HCT116 (cell line): Measurements from ENCODE around the gene ONECUT3. TPM values are rescaled to one million over a fixed set of nuclear protein-coding genes. Genes with fewer than 3 reads are reported as not detected.

ENCODE experiments used
- ATAC-seq: fragments of 200-7000 bp; cut with Tn5 transposase; 2 replicates; pipeline ENCODE4 v1.9.1; 2020; ENCODE audit warnings: mild to moderate bottlenecking, moderate library complexity
- BruUV-seq: library from RNA; stranded (reverse); fragments of 400-500 nt; replicated peaks from 2 replicates; lab custom pipeline; 2021; lab: Mats Ljungman, UMichigan
- CTCF ChIA-PET: fragments of 300-600 bp; sonication (Branson Sonifier 250); formaldehyde crosslinking; loops from one replicate; lab custom pipeline; 2021; ENCODE audit warnings: antibody characterized with exemption; lab: Charles Lee
- POLR2A ChIA-PET: fragments of 300-600, 350-600 bp; sonication (Branson Sonifier 250); formaldehyde crosslinking; loops from one replicate; lab custom pipeline; 2021; ENCODE audit warnings: antibody characterized with exemption; lab: Charles Lee
- RAD21 ChIA-PET, 2 experiments: fragments of 300-600 bp; sonication (Branson Sonifier 250); formaldehyde crosslinking; loops; one replicate each; lab custom pipeline; 2023; ENCODE audit warnings: low total read pairs in 2 of 2; ENCODE audit not compliant: uncharacterized antibody in 2 of 2, unreplicated experiment in 2 of 2, low non-redundant PET in 1 of 2; lab: Charles Lee
- DNase-seq: peaks from one replicate; pipeline ENCODE4 v3.0.0-alpha.2; 2010; ENCODE audit warnings: low read depth, low spot score
- H2AFZ ChIP-seq: fragments of 200-600 bp; shearing (Covaris generic), sonication (generic); 2 replicates; pipeline ENCODE4 v1.6.1; 2017; ENCODE audit warnings: low read depth, mixed run types, mixed read lengths, antibody characterized with exemption, low read length; ENCODE audit not compliant: poor library complexity, severe bottlenecking
- H3K27ac ChIP-seq: 2 replicates; pipeline ENCODE4 v1.5.1; 2012; ENCODE audit warnings: low read depth, low read length
- H3K27me3 ChIP-seq: fragments of 200-600 bp; sonication (generic); 2 replicates; pipeline ENCODE4 v1.6.1; 2016; ENCODE audit warnings: mixed run types, low read length, mixed read lengths; ENCODE audit not compliant: insufficient read depth
- H3K36me3 ChIP-seq, 2 experiments: fragments of 200-500 bp in 1 of 2; fragments of 200-600 bp in 1 of 2; sonication (Bioruptor generic) in 1 of 2; sonication (generic) in 1 of 2; 2 replicates each; pipeline versions ENCODE4 v1.5.1 to v1.6.1; 2014 to 2016; ENCODE audit warnings: low read length in 2 of 2, inconsistent platforms in 1 of 2, mixed read lengths in 1 of 2, mixed run types in 1 of 2; ENCODE audit not compliant: insufficient read depth in 2 of 2, control insufficient read depth in 1 of 2
- H3K4me1 ChIP-seq, 2 experiments: fragments of 200-600 bp in 1 of 2; sonication (generic) in 1 of 2; 2 replicates each; pipeline versions ENCODE4 v1.5.1 to v1.6.1; 2012 to 2017; ENCODE audit warnings: low read length in 2 of 2, inconsistent platforms in 1 of 2, mild to moderate bottlenecking in 1 of 2, mixed read lengths in 1 of 2, mixed run types in 1 of 2, moderate library complexity in 1 of 2; ENCODE audit not compliant: insufficient read depth in 2 of 2, control insufficient read depth in 1 of 2
- H3K4me2 ChIP-seq: fragments of 200-600 bp; sonication (generic); 2 replicates; pipeline ENCODE4 v1.6.1; 2017; ENCODE audit warnings: mixed run types, low read length, mixed read lengths
- H3K4me3 ChIP-seq, 2 experiments: fragments of 200-600 bp in 1 of 2; sonication (generic) in 1 of 2; replicated peaks in 1 of 2; 2 replicates each; pipeline ENCODE4 v1.5.1; 2011 to 2016; ENCODE audit warnings: low read length in 2 of 2, control low read depth in 1 of 2, low read depth in 1 of 2, mild to moderate bottlenecking in 1 of 2, mixed read lengths in 1 of 2, mixed run types in 1 of 2
- H3K79me2 ChIP-seq: fragments of 200-600 bp; sonication (generic); 2 replicates; pipeline ENCODE4 v1.6.1; 2017; ENCODE audit warnings: mild to moderate bottlenecking, mixed run types, low read length, moderate library complexity, mixed read lengths; ENCODE audit not compliant: insufficient read depth
- H3K9ac ChIP-seq: fragments of 200-600 bp; sonication (generic); 2 replicates; pipeline ENCODE4 v1.6.1; 2016; ENCODE audit warnings: low read length, mixed read lengths
- H3K9me2 ChIP-seq: fragments of 200-600 bp; sonication (generic), shearing (Covaris generic); 2 replicates; pipeline ENCODE4 v1.6.1; 2017; ENCODE audit warnings: mixed run types, mild to moderate bottlenecking, moderate library complexity; ENCODE audit not compliant: insufficient read depth
- H3K9me3 ChIP-seq, 2 experiments: fragments of 200-500 bp in 1 of 2; fragments of 200-600 bp in 1 of 2; sonication (Bioruptor generic) in 1 of 2; sonication (generic) in 1 of 2; 2 replicates each; pipeline ENCODE4 v1.6.1; 2014 to 2017; ENCODE audit warnings: low read length in 2 of 2, mixed read lengths in 2 of 2, inconsistent platforms in 1 of 2, low read depth in 1 of 2, mild to moderate bottlenecking in 1 of 2, mixed run types in 1 of 2, moderate library complexity in 1 of 2; ENCODE audit not compliant: control insufficient read depth in 1 of 2, insufficient read depth in 1 of 2
- H4K20me1 ChIP-seq: fragments of 200-600 bp; sonication (generic), shearing (Covaris generic); 2 replicates; pipeline ENCODE4 v1.6.1; 2017; ENCODE audit warnings: mixed run types, mild to moderate bottlenecking, moderate library complexity; ENCODE audit not compliant: insufficient read depth
- ELF1 ChIP-seq: IDR thresholded peaks from 2 replicates; pipeline ENCODE4 v1.6.1; 2012; ENCODE audit warnings: low read depth, borderline replicate concordance
- SIN3A ChIP-seq: IDR thresholded peaks from 2 replicates; pipeline ENCODE4 v1.6.1; 2012; ENCODE audit warnings: low read depth
- SRF ChIP-seq: IDR thresholded peaks from 2 replicates; pipeline ENCODE4 v1.6.1; 2012; ENCODE audit warnings: low read depth
- YY1 ChIP-seq: IDR thresholded peaks from 2 replicates; pipeline ENCODE4 v1.6.1; 2011; ENCODE audit warnings: low read length, low read depth, moderate library complexity, mild to moderate bottlenecking; ENCODE audit not compliant: insufficient replicate concordance; ENCODE audit errors: extremely low read depth
- intact Hi-C: fragments of 100-400 bp; cut with micrococcal nuclease; formaldehyde crosslinking; loops from 2 replicates; pipeline ENCODE4 v1.10.0; 2022
- total RNA-seq: library from RNA; stranded (reverse); gene quantifications from one replicate; pipeline ENCODE4 v1.2.1, GENCODE V29; 2021; ENCODE audit not compliant: unreplicated experiment
- TF ChIP-seq, protein P1 (sequence below): IDR thresholded peaks from 2 replicates; pipeline ENCODE4 v1.6.1; 2011; ENCODE audit warnings: mild to moderate bottlenecking, low read length, moderate library complexity; ENCODE audit not compliant: insufficient replicate concordance; ENCODE audit errors: extremely low read depth
- TF ChIP-seq, protein P2 (sequence below), 3 experiments: fragments of 200-600 bp in 1 of 3; sonication (generic) in 1 of 3; IDR thresholded peaks in 2 of 3; conservative IDR thresholded peaks in 1 of 3; 2 replicates each; pipeline ENCODE4 v1.5.1; 2012 to 2017; ENCODE audit warnings: low read depth in 2 of 3, low read length in 2 of 3, antibody characterized with exemption in 1 of 3, borderline replicate concordance in 1 of 3, control low read depth in 1 of 3, mild to moderate bottlenecking in 1 of 3, mixed read lengths in 1 of 3, mixed run types in 1 of 3, moderate library complexity in 1 of 3; ENCODE audit not compliant: insufficient read depth in 1 of 3

Gene ONECUT3
- total RNA-seq, 1 experiment from 2014 or later: 22.1 TPM

DNA sequence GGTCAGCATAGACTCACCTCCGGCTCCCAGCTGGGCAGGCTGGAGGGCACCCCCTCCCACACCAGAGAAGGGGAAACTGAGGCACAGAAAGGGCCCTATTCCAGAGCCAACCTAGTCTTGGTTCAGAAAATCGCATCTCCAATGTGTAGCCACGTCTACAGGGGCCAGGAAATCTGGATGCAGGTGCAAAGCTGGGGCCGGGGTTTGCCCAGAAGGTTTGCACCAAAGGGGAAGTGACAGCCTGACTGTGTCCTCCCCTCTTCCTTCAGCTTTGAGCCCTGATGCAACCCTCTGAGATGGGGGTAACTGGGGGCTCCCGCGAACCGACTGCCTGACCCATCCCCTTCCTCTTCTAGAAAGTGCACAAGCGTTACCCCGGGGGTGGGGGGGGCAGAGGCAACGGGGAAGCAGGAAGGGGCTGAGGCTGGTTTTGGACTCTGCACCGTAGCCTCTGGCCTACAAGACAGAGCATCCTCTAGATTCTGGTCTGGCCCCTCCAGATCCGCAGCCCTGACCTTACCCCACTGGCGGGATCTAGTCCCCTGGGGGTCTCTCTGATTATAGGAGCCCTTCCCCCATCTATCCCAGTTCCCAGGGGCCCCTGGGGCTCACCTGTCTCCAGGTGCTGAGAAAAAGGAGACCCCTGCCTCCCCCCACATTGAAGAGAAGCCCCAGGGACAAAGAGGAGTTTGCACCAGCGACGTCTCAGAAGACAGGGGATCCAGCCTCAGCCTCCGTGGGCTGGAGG lies 1.1 kb upstream of the ONECUT3 start:
- Histone ChIP-seq H3K4me3 (peak overlapping the region; percentile 32 to 51; a peak in 2 of 4 replicates), H3K79me2 (peaks cover 48% of the 10 kb centered on the region), H4K20me1 (peaks cover 4% of the 10 kb centered on the region; the same call in 1 of the 2 replicates), H3K9me2 (no peaks in the 10 kb centered on the region), H3K36me3 (no peaks in the 10 kb centered on the region), H3K27me3 (no peaks in the 10 kb centered on the region), H2AFZ (no peak overlapping the region), H3K27ac (peak overlapping the region; percentile 87), H3K4me1 (peaks cover 18 to 69% of the 10 kb centered on the region in 2 experiments), H3K4me2 (peak overlapping the region; percentile 70), H3K9me3 (no peaks in the 10 kb centered on the region), H3K9ac (peak overlapping the region; percentile 64)
- no TSS peak for BruUV-seq
- intact Hi-C loops: no loop called here
- ChIA-PET RAD21 (no interaction called here), POLR2A (interaction anchor here (0.5 kb wide), 1 partner anchor 100 kb away, joined by 3 read pairs; no protein-coding TSS in a partner anchor), CTCF (interaction anchor here (1.8 kb wide), 1 partner anchor 80 kb away, joined by 5 read pairs; no protein-coding TSS in a partner anchor)
- TF ChIP-seq SIN3A: no peak
- TF ChIP-seq YY1: no peak
- no peak for TF ChIP-seq SRF
- TF ChIP-seq ELF1: no peak
- TF ChIP-seq, protein P1, sequence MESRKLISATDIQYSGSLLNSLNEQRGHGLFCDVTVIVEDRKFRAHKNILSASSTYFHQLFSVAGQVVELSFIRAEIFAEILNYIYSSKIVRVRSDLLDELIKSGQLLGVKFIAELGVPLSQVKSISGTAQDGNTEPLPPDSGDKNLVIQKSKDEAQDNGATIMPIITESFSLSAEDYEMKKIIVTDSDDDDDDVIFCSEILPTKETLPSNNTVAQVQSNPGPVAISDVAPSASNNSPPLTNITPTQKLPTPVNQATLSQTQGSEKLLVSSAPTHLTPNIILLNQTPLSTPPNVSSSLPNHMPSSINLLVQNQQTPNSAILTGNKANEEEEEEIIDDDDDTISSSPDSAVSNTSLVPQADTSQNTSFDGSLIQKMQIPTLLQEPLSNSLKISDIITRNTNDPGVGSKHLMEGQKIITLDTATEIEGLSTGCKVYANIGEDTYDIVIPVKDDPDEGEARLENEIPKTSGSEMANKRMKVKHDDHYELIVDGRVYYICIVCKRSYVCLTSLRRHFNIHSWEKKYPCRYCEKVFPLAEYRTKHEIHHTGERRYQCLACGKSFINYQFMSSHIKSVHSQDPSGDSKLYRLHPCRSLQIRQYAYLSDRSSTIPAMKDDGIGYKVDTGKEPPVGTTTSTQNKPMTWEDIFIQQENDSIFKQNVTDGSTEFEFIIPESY: no peak
- TF ChIP-seq, protein P2, sequence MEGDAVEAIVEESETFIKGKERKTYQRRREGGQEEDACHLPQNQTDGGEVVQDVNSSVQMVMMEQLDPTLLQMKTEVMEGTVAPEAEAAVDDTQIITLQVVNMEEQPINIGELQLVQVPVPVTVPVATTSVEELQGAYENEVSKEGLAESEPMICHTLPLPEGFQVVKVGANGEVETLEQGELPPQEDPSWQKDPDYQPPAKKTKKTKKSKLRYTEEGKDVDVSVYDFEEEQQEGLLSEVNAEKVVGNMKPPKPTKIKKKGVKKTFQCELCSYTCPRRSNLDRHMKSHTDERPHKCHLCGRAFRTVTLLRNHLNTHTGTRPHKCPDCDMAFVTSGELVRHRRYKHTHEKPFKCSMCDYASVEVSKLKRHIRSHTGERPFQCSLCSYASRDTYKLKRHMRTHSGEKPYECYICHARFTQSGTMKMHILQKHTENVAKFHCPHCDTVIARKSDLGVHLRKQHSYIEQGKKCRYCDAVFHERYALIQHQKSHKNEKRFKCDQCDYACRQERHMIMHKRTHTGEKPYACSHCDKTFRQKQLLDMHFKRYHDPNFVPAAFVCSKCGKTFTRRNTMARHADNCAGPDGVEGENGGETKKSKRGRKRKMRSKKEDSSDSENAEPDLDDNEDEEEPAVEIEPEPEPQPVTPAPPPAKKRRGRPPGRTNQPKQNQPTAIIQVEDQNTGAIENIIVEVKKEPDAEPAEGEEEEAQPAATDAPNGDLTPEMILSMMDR (IDR thresholded peaks at IDR 0.05 in 2 of 3, conservative IDR thresholded peaks at IDR 0.05 in 1 of 3; ENCODE audit: borderline replicate concordance in 1 of 3, insufficient read depth in 1 of 3, low read depth in 2 of 3, low read length in 2 of 3): no peak
- no peak for ATAC-seq
- DNase-seq: no peak
